ENCODE data around the gene SLC11A1.

- TF ChIP-seq CTCF (IDR thresholded peaks at IDR 0.05; ENCODE audit: low read depth, low read length): no peak
- TF ChIP-seq EZH2phosphoT487 (IDR thresholded peaks at IDR 0.05; ENCODE audit: low read depth): no peak
Observed at GRCh38 chr2:218364196-218364595, 17.9 kb upstream of the SLC11A1 start.
